Lung microvascular endothelial cell (primary cell): ENCODE results near the gene EEF1AKMT3. TPM values are rescaled to one million over a fixed set of nuclear protein-coding genes. Genes with fewer than 3 reads are reported as not detected.

Experiments
- DNase-seq, 2 donors: peaks; one replicate each; pipeline versions ENCODE4 v3.0.0 to v3.0.0-alpha.2; 2010; ENCODE audit warnings: low read depth in 2 of 2
- total RNA-seq: library from RNA; depleted of rRNA; stranded (reverse); fragments of >200 nt; gene quantifications from 2 replicates; pipeline ENCODE4 v1.2.1, GENCODE V29; 2014

The EEF1AKMT3 gene
- total RNA-seq: 3.5 and 5.0 TPM in 2 replicates

DNA sequence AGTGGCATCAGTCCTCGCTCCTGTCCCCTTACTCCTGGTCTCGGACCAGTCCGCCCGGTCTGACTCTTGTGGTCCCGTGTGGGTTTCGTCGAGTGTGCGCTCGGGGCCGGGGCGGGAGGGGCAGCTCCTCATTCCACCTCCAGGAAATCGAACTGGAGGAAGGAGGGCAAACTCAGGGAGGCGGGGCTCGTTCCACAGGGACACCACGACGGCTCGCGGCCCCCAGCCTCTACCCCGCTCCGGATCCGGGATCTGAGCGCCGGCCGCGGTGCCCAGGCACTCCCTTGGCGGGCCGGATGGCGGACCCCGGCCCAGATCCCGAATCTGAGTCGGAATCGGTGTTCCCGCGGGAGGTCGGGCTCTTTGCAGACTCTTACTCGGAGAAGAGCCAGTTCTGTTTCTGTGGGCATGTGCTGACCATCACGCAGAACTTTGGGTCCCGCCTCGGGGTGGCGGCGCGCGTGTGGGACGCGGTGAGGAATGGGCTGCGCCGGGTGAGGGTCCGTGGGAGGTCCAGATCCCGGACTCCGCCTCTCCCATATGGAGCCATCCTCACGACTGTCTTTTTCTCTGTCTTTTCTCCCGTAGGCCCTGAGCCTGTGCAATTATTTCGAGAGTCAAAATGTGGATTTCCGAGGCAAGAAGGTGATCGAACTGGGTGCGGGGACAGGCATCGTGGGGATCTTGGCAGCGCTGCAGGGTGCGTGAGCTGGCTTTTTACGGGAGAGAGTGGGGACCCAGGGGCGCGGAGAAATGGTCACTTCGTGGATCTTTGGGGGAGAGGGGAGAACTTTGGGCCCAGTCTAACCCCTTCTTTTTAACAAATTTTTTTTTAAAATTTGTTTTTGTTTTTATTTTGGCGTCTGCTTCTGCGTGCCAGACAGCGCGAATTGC, at the start of gene EEF1AKMT3:
Gene EEF1AKMT3, plus strand, starts transcription at position 186 of the 894 bp plus-strand sequence. Its CDS starts 111 bp downstream, at position 297.
- peak; percentile 37 to 60 for DNase-seq

DNA sequence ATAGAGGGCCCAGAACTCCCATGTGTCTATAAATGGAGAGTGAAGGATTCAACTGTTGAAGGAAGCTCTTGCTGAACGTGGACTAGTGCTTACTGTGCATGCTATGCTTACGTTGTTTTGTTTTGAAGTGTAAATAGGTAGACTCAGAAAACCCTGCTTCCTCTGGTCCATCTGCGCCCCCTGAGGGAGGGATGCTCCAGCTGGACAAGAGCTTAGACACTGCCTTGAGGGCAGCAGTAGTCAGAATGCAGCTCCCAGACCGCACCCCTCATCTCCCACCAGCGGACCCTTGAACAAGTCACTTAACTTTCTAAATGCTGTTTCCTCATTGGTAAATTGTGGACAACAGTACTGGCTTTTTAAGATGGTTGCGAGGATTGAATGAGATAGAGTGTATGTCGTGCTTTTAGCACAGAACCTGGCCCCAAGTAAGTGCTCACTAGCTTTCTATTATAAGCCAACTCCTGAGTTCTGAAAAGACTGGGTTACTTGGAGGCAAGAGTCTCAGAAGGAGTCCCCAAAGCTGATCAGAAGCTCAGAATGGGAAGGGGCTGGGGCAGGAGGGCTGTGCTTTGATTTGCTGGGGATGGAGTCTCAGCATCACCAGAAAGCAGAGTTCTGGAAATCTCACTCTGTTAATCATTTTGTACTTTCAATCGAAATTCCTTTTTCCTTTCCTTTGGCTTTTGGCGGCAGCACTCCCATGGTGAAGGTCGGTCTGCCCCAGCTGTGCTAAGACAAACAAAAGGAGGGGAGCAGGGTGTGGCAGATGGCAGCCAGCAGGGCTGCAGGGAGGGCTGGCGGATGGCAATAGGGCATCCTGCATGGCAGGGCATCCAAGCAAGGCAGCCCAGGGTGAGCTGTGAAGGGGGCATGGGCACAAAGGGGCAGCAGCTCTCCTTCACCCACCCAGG, 49.4 kb upstream of the EEF1AKMT3 start:
- no peak for DNase-seq

DNA sequence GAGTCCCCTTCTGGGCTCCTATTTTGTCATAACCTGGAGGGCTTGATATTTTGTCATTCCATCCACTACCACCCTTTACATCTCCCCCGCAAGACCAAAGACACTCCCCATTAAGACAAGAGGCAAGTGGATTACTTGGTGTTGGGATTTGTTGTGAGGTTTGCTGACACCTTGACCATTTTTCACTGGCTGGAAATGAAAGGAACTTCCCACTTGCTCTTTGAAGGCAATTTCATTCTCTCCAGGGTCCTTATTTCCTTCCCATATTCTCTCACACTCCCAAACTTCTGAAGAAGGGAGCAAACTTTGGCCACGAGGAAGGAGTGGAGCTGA, 48.8 kb upstream of the EEF1AKMT3 start:
- DNase-seq: no peak

DNA sequence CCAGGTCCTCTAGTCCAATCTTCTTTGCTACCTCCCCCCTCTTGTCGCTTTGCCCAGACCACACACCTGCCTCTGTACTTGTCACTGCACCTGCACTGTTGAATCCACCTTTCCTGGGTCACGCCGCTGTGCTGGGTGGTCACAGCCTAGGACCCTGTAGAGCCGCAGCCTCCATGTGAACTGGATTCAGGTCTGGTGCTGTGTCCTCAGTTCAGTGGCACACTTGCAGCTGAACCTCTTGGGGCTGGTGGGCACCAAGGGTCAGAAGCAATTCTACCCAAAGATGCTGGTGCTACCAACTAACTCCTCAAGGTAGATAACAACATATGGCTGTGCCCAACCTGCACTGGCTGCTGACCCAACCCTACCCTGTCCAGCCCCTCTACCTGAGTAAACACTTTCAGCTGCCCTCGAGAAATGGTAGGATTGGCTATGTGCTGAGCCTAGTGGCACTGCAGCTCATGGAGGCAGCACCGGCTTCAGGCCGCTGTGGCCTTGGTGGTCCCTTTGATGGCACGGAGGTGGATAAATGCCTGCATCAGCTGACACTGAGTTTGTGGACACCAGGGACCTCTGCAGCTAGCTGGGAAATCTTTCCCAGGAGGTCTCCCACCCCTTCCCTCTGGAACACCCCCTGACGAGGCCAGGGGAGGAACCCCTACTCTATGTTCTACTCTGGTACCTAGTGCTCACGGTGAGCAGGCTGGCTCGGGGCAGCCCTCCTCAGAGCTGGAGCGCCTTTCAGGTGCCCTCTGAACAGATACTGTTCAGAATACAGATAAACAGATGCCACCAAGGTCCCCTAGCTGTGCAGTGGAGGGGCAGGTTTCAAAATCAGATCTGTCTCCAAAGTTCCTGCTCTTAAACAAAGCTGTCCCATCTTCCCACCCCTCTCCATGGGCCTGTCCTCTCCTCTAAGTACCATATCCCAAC, 48.1 kb upstream of the EEF1AKMT3 start:
- no peak for DNase-seq

DNA sequence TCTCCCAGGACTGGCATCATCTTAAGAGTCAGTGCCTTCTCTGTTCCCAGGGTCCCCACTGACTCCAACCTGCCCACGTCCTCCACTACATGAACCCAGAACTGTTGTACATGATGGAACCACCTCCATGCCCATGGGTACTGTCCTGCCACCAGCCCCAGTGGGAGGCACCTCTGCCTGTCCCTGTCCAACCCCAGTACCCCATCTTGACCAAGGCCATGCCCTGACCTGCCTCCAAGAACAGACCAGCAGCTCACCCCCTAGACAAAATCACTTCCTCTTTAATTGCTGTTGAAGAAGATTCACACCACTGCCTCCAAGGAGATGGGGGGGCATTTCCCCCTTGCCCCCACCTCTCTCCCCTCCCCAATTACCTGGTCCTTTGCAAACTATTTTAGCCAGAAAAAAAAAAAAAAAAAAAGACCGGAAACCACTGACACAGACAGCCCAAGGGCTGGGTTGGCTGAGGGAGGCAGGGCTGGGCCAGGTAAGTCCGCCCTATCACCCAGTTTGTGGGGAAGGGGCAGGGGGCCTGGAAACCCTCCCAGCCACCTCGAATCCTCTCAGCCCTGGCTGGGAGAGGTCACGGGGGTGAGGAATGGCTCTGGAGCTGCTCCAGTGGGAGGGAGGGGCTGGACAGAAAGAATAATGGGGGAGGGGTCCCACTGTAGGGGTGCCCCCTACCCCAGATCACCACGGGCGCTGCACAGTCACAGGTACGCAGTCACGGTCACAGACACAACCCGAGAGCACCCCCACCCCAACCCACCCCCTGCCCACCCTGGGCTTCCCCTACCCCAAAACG, 47.3 kb upstream of the EEF1AKMT3 start:
- no peak for DNase-seq

DNA sequence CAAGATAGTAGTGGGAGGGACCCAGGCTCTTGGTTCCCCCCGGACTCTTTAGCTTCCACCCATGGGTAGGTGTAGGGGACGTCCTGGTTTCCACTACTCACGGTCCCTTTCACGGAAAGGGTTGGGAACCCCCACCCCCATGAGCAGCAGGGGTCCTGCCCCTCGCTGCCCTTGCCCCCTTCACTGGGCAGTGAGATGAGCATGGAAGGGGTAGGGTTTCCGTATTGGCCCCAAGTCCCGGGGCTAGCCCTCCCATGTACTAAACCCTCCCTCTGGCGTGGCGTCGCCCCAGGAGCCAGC, 46.6 kb upstream of the EEF1AKMT3 start:
- no peak for DNase-seq

DNA sequence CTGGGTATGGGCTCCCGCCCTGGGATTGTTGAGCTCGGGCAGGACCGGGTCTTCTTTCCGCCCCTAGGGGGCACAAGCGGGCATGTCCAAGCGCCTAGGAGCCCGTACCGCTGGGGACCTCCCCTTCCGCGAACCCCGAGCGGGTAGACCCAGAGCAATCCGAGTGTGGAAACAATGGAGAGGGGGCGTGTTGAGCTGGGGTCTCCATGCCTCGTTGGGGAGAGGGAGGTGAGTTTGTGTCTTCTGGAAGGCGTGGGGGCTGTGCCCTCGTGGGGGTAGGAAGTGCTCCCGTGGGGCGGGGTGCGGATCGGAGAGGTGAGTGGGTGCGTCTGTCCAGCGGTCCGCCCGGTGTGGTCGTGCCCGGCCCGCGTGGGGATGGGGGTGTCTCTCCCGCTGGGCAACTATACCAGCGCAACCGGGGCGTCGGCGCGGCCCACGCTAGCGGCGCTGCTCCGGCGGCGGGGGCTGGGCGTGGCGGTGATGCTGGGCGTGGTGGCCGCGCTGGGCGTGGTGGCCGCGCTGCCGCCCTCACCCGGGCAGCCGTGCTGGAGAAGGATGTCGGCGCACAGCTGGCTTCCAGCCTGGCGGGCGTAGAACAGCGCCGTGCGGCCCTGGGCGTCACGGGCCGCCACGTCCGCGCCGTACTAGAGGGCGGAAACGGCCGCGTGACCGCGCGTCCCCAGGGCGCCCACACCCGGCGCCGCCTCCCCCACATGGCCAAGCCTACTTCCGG, 46.1 kb upstream of the EEF1AKMT3 start:
- DNase-seq: peak; percentile 86 to 90

DNA sequence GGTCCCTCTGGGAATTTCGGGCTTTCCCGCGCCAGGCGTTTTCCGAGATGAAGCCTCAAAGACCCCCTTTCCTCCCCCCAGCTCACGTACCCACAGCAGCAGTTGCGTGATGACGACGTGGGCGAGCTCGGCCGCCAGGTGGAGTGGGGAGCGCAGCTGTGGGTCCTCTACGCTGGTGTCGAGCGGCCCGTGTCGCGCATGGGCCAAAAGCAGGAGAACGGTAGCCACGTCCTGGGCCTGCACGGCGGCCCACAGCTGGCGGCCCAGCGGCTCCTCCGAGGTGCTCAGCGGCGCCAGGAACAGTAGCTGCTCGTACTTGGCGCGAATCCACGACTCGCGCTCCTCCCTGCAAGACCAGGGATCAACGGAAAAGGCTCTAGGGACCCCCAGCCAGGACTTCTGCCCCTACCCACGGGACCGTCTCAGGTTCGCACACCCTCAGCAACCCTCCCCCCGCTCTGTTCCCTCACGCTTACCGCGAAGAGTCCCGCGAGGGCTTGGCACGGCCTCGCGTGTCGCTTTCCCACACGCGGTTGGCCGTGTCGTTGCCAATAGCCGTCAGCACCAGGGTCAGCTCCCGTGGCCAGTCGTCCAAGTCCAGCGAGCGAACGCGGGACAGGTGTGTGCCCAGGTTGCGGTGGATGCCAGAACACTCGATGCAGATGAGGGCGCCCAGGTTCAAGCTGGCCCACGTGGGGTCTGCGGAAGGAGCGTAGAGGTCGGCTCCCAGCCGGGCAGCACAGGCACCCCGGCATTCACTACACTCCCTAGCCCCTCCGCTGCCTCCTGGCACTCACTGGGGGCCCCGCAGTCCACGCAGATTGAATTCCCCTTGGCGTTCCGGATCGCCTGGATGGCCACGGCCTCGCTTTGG, 45.3 kb upstream of the EEF1AKMT3 start:
- peak; percentile 41 to 66 for DNase-seq

DNA sequence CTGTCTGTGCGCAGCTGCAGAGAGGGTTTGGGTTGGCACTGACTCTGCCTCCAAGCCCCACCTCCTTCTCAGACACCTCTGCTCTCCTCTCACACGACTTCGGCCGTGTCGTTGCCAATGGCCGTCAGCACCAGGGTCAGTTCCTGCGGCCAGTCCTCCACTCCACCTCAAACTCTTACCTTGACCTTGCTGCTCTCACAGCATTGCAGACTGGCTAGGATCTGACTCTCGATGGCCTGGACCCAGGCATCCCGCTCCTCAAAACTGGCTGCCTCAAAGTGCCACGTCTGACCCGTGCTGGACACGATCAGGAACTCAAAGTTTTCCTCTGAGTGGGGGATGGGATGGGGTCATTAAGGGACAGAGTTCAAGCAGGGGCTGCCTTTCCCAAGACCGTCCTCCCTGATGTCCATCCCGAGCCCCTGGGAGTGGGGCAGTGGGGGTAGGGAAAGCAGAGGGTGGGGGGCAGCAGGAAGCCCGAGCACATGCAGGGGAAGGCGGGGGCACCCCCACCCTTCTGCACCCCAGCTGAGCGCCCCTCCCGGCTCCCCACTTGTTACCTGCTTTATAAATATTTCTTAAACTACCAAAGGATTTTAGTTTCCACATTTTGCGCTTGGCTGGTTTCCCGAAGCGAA, 44.5 kb upstream of the EEF1AKMT3 start:
- no peak for DNase-seq

DNA sequence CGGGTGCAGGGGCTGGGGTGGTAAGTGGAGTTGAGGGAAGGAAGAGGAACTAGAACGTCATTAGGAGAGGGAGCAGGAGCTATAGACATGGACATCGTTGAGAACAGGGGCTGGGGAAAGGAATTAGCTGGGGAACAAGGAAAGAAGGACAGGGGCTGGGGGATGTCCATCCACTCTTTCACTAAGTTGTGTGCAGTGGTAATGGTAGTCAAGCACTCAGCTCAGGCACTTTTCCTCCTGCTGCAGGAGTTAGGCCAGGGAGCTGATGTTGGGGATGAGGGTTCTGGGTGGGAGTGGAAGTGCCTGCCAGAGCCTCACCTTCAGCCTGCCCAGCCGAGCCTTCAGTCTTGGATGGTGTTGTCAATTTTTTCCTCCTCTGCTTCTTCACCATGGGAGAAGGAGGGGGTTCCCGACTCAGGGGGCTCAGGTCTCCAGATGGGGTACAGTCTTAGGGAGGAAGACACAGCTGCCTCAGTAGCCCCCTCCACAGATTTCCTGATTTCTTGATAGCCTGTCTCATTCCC, 43.0 kb upstream of the EEF1AKMT3 start:
- DNase-seq: no peak

DNA sequence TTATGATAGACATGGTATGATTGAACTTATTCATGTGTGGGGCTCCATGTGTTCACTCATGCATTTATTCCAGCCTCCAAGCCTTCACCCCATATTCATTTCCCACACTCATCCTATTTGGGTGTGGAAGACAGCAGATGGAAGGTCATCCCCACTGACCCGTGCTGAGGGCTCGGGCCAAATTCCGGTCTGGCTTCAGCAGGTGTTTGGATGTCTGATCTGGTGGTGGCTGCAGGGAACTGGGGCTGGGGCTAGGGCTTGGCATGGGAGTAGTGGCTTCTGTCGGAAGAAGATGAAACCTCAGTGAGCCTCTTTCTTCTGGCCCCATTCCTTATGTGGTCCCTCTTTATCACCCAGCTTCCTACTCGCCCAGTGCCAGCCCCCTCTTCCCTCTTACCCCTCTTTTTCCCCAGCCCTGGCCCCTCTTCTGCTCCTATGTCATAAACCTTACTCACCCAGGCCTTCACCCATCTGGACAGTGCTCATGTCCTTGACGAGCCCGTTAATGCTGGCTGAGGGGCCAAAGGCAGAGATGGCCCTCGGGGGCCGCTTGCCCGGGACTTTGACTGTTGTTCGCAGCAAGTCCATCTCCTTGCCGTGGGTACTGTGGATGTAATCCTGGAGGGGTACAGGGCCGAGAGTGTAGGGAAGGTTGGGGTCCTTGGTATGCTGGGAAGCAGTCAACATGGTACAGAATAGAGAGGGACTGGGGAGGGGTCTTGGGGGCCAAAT, 41.9 kb upstream of the EEF1AKMT3 start:
- DNase-seq: no peak

DNA sequence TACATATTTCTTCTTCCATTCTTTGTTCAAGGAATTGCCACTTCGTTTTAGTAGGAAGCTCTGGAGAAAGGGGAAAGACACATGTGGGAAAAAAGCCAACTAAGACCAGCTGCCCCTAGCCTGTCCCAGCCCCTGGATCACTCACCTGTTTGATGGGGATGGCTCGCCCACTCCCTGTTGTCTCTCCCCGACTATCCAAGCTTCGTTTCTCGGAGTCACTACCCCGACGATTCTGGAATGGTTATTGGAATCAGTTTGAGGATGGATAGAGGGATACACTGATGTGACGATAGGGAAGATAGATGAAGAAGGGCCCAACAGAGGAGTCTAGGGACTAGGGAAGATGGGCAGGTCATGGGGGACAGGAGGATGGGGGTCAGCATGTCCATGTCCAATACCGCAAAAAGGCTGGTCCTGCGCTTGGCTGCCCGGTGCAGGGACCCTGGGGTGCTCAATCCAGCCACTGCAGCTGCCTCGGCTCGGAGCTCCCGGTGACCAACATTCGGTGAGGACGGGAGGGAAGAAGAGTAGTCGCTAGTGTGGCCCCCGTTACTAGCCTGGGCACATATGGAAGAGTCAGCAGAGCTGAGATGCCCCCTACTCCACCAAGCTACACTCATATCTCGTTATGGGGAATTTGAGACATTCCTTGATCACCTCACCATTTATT, 40.9 kb upstream of the EEF1AKMT3 start:
- DNase-seq: no peak

DNA sequence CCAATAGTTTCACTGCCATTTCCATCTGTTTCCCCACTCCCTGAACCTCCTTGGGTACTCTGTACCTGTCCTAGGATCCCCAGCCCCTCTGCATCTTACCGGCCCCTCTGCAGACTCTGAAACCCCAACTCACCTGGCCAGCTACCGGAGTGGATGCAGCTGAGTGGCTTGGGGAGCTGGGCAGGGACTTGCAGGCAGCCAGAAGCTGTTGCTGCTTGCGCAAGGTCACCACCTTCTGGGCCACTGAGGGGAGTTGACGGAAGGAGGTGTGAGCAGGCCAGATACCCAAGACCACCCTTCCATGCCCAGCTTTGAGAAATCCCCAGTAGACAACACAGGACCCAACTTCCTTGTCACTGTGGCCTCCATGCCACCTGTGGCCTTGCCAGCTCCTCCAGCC, 40.1 kb upstream of the EEF1AKMT3 start:
- no peak for DNase-seq

DNA sequence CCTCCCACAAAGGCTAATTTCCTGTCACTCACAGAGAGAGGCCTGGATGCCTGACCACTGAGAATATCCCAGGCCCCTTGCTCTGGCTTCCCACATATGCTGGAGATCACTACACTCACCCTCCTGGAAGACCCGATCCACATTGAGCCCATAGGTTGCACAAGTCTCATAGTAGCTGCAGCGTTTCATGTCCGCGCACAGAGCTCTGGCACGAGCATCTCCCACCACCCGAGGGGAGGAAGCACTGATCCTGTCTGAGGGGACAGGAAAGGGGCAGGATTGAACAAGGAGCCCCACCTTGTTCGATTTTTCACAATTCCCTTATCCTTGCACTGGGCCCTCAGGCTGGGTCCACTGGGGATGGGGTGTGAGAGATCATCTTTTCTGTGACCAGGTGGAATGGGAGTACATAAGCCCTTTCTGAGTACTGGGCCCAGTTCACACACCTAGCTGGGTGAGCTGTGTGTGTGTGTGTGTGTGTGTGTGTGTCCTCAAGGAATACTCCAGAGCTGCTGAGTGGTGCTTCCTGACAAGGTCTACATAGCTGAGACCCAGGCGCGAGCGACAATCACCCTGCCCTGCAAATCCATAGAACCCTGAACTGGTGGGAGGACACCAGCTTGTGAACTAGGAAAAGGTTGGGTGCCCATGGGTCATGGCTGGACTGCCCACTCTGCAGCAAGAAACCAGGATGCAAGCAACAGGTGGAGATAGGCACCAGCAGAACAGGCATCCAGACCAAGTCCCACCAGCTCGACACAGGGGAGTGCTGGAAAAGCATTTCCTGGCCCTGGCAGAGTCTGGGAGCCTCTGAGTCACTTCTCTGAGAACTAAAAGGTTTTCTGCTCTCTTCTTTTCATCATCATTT, 39.5 kb upstream of the EEF1AKMT3 start:
- no peak for DNase-seq

DNA sequence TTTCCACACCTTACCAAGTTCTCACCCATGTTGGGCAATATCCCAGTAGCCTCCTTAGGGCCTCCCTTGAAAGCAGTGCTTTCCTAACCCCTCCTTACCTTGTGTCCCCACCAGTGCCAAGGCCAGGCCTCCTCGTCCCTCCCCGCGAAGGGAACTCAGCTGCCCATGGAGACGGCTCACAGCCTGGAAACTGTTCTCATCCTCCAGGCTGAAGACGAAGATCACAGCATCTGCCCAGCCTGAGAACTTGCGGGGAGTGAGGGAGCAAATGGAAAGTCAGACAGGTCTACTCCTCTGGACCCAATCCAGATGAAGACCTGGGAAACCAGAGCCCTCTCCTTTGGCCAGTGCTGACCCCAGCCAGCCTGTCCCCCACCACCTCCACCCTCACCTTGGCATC, 38.5 kb upstream of the EEF1AKMT3 start:
- DNase-seq: no peak

DNA sequence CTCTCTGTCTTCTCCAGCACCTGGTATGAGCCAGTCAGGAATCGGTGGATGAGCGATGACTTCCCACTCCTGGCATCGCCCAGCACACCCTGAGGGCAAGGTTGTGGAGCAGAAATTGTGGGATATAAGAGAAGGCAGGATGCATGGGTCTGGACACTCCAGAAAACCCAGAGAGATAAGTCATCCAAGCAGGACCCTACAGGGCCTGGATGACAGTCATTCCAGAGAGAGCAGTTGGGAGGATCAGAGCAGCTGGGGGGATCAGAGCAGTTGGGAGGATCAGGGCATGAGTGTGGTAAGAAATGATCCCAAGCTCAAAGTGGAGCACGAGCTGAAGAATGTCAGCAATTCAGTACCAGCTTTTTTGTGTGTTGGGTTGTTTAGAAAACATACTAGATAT, 37.8 kb upstream of the EEF1AKMT3 start:
- DNase-seq: no peak
